Lower leg skin (tissue), 4 donors: ENCODE data around the gene HPN. TPM values are rescaled to one million over a fixed set of nuclear protein-coding genes. Genes with fewer than 3 reads are reported as not detected.
"Not testable (repeated sequence)": the region's sequence is repeated elsewhere in the genome, so short reads cannot be mapped to it uniquely, and the experiment has no call there.

ENCODE experiments used
- DNase-seq, 2 donors: peaks; one replicate each; pipeline ENCODE4 v3.0.0-alpha.2; 2019; ENCODE audit warnings: low spot score in 2 of 2
- H3K4me3 ChIP-seq: fragments of 200-600 bp; sonication (generic); 2 replicates; pipeline ENCODE4 v1.5.1; 2017; ENCODE audit warnings: mild to moderate bottlenecking, low read depth; ENCODE audit not compliant: poor library complexity, severe bottlenecking
- POLR2A ChIP-seq, 2 donors: fragments of 450-650 bp; IDR thresholded peaks; one replicate each; pipeline ENCODE4 v1.6.1; 2016 to 2017; ENCODE audit warnings: antibody characterized with exemption in 2 of 2, mild to moderate bottlenecking in 1 of 2, moderate library complexity in 1 of 2
- WGBS, 2 donors: methylation state at CpG; one replicate each; pipeline ENCODE4 v1.1.5; 2018; 5-methylcytosine and 5-hydroxymethylcytosine counted together
- intact Hi-C: fragments of 100-400 bp; cut with DNase I; formaldehyde crosslinking; loops from one replicate; pipeline ENCODE4 v1.15.0; 2023; ENCODE audit warnings: low total_unique reads
- total RNA-seq, 4 donors: library from RNA; depleted of rRNA; stranded (reverse); fragments of >200 nt; gene quantifications; one replicate each; pipeline ENCODE4 v1.1.0, GENCODE V29; 2016
- TF ChIP-seq, protein P1 (sequence below), 3 donors: fragments of 450-650 bp; IDR thresholded peaks; one replicate each; pipeline ENCODE4 v1.5.1; 2016; ENCODE audit warnings: antibody characterized with exemption in 3 of 3, mild to moderate bottlenecking in 3 of 3, moderate library complexity in 2 of 3

HPN gene
- total RNA-seq, 4 donors from 2014 or later: 0.45 to 2.0 (median 1.3) TPM; not detected in 1

DNA sequence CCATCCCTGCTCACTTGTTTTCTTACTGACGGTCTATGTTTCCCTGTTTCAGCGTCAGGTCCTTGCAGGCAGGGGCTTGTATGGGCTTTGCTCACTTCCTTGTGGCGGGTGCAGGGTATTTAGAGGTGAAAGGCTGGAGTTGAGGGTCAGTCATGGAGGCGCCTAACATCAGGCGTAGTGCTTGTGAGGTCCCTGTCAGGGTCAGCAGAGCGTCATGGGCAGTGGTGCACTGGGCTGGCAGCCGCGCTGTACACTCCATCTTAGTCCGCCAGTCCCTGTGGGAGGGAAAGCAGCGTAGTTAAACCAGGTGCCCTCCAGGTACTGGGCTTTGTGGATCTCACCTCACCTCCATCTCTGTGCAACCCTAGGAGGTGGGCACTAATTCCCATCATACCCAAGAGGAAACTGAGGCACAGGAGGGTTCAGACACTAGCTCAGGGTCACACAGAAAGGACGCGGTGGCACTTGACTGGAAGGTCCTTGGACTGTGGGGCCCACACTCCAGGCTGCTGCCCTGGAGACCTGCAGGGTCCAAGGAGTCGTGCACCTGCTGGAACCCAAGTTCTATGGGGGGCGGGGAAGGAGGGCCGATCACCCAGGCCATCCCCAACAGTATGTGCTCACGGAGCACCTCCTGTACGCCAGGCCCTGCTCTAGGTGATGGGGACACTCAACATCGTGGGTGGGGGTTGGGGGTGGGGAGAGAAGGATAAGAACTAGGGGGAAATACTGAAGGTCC lies 36.8 kb upstream of the HPN start:
- DNase-seq: no peak
- TF ChIP-seq POLR2A (IDR thresholded peaks at IDR 0.05): no peak
- TF ChIP-seq, protein P1, sequence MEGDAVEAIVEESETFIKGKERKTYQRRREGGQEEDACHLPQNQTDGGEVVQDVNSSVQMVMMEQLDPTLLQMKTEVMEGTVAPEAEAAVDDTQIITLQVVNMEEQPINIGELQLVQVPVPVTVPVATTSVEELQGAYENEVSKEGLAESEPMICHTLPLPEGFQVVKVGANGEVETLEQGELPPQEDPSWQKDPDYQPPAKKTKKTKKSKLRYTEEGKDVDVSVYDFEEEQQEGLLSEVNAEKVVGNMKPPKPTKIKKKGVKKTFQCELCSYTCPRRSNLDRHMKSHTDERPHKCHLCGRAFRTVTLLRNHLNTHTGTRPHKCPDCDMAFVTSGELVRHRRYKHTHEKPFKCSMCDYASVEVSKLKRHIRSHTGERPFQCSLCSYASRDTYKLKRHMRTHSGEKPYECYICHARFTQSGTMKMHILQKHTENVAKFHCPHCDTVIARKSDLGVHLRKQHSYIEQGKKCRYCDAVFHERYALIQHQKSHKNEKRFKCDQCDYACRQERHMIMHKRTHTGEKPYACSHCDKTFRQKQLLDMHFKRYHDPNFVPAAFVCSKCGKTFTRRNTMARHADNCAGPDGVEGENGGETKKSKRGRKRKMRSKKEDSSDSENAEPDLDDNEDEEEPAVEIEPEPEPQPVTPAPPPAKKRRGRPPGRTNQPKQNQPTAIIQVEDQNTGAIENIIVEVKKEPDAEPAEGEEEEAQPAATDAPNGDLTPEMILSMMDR (IDR thresholded peaks at IDR 0.05): no peak
- no peak overlapping the region for H3K4me3 ChIP-seq
- 90 to 93% methylated on average over 18 of the region's 18 CpGs for WGBS, 2 donors
- intact Hi-C loops: no loop called here

DNA sequence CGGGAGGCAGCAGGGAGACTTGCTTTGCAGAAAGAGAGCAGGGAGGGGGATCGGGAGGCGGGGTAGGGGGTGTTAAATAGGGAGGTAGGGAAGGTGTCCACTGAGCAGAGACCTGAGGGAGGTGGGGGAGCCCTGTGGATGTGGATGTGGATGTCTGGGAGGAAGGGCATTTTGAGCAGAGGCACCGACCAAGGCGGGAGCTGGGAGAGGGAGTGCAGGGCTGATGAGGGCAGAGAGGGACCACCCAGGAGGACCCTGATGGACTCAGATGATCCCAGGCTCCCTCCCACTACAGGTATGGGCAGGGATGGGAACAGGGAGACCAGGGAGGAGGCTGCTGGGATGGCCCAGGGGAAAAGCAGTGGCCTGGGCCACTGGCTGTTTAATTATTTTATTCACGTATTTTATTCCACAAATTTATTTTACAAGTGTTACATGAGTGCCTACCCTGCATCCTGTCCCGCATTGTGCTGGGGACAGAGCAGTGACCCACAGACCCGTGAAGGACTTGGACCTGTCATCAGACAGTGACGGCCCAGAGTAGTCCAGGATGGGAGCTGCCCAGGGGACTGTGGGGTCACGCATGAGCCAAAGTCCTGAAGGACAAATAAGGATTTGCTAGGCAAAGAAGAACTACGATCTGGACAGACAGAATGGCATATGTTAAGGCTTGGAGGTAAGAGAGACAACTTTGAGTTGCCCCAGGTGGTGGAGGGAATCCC lies 36.1 kb upstream of the HPN start:
- no peak overlapping the region for H3K4me3 ChIP-seq
- DNase-seq: no peak
- intact Hi-C loops: no loop called here
- TF ChIP-seq POLR2A (IDR thresholded peaks at IDR 0.05): no peak
- TF ChIP-seq, protein P1 (IDR thresholded peaks at IDR 0.05): no peak
- WGBS, 2 donors: 88 to 90% methylated on average over 11 of the region's 11 CpGs

DNA sequence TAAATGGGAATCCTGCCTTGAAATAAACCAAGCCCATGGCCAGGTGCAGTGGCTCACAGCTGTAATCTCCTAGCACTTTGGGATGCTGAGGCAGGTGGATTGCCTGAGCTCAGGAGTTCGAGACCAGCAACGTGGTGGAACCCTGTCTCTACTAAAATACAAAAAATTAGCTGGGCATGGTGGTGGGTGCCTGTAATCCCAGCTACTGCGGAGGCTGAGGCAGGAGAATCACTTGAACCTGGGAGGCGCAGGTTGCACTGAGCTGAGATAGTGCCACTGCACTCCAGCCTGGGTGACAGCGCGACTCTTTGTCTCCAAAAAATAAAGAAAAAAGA lies 35.5 kb upstream of the HPN start:
- H3K4me3 ChIP-seq, DNase-seq, intact Hi-C loops: not testable (repeated sequence)
- 93 to 99% methylated on average over 6 of the region's 6 CpGs for WGBS, 2 donors

DNA sequence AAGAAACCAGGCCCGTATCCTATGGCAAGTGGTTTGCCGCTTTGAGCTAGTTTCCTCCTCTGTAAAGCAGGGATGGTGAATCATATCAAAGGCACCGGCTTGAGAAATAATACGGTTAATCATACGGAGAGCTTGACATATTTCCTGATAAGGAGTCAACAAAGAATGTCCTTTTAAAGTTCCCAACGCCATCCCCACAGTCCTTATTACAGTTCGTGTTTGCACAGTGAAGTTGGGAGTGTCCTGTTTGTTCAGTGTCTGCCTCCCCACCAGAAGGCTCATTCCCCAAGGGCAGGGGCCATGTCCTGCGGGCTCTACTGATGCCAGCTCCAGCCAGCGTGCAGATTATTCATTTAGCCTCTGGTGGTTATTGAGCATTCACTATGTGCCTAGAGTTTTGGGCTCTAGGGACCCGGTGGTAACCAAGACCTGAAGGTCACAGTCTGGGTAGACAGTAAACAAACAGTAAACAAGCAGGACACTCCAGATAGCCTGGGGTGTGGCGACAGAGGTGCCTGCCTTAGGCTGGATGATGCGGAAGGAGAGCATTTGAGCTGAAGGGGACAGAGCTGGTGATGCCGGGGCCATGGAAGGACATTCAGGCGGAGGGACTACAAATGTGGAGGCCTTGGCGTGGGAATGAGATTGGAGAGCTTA lies 35.1 kb upstream of the HPN start:
- no peak overlapping the region for H3K4me3 ChIP-seq
- WGBS, 2 donors: 78 to 84% methylated on average over 15 of the region's 15 CpGs
- TF ChIP-seq, protein P1 (IDR thresholded peaks at IDR 0.05): peak in 1 of 3 donors; percentile 22
- TF ChIP-seq POLR2A (IDR thresholded peaks at IDR 0.05): no peak
- DNase-seq: no peak
- intact Hi-C loops: no loop called here

DNA sequence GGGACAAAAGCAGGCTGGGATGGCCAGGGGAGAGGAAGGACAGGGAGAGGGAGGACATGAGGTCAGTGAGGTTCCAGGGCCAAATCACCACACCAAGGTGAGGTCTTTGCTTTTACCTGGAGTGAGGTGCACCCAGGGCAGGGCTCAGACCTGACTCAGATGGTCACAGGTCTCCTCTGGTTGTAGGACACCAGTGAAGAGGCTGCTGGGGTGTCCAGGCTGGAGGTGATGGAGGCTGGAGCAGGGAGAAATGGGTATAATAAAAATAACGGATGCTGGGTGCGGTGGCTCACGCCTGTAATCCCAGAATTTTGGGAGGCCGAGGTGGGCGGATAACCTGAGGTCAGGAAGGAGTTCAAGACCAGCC lies 34.5 kb upstream of the HPN start:
- no peak for DNase-seq
- 85 to 96% methylated on average over 5 of the region's 5 CpGs for WGBS, 2 donors
- TF ChIP-seq POLR2A (IDR thresholded peaks at IDR 0.05): no peak
- TF ChIP-seq, protein P1 (IDR thresholded peaks at IDR 0.05): no peak
- intact Hi-C loops: no loop called here
- no peak overlapping the region for H3K4me3 ChIP-seq

DNA sequence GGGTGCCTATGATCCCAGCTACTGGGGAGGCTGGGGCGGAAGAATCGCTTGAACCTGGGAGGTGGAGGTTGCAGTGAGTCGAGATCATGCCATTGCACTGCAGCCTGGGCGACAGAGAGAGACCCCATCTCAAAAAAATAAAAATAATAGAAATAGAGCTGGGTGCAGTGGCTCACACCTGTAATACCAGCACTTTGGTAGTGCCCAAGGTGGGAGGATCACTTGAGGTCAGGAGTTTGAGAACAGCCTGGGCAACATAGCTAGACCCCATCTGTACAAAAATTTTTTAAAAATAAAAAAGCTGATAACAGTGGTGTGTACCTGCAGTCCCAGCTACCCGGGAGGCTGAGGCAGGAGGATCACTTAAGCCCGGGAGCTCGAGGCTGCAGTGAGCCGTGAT lies 34.1 kb upstream of the HPN start:
- intact Hi-C loops, DNase-seq, H3K4me3 ChIP-seq: not testable (repeated sequence)
- 95 to 96% methylated on average over 8 of the region's 8 CpGs for WGBS, 2 donors
